ENCODE measurements around the gene RTF2.

- TF ChIP-seq CTCF (IDR thresholded peaks at IDR 0.05 in 8 of 11, conservative IDR thresholded peaks at IDR 0.05 in 3 of 11) (no peak), POLR2A (IDR thresholded peaks at IDR 0.05) (no peak)
Observed at GRCh38 chr20:56542489-56543030, 74.1 kb downstream of the RTF2 start.

All from spleen (tissue), 7 donors.